NCI-H748 (cell line): ENCODE data around the gene CCNL2.
"Not testable (repeated sequence)": the region's sequence is repeated elsewhere in the genome, so short reads cannot be mapped to it uniquely, and the experiment has no call there.

Experiments
- DNase-seq: peaks from one replicate; lab custom pipeline; 2025; ENCODE audit not compliant: unreplicated experiment; lab: John Stamatoyannopoulos, UW

Gene CCNL2

DNA sequence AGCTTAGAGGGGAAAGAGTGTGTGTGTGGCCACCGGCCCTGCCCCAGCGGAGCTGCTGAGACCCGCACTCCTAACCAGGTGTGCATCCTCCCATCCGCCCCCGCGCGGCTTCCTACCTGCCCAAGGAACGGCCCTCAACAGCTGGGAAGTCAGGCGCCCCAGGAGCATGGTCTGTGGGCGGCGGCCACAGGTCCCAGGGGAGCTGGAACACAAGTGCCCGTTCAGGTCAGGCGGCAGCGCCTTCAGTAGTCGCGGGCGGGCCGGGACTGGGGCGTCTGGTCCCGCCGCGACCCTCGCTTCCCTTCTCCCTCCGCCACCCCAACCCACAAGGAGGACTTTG, 24.6 kb downstream of the CCNL2 start:
- DNase-seq = peak; percentile 13

DNA sequence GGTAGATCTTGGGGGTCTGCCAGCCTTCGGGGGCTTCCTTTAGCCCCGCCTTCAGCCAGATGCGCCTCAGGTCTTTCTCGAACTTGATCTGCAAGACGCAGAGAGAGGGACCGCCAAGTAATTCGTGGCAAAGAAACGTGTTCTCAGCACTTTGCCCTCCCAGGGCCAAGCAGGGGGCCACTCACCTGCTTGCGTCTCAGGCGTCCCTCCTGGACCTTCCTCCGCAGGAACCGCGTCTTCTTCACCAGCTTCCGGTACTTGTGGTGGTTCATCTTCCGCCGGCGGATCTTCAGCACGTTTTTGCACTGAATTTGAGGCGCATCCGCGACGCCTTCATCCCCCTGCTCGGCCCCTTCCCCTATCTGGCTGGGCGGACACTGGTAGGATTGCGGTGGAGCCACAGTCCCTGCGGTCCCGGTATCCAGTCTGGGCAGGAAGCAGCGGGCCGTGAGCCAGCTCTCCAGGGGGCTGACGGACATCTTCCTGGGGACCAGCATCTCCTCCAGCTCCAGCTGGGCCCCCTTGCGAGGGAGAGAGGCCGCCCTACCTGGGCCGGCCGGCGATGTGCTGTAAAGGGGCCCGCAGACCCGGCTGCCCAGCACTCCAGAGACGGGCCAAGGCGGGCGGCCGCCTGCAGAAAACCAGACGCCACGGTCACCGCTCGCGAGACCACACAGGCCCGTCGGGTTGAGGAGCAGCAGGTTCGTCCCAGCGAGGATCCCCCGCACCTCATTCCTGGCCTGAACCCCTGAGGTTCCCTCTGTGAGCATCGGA, 25.1 kb downstream of the CCNL2 start:
- DNase-seq = no peak

DNA sequence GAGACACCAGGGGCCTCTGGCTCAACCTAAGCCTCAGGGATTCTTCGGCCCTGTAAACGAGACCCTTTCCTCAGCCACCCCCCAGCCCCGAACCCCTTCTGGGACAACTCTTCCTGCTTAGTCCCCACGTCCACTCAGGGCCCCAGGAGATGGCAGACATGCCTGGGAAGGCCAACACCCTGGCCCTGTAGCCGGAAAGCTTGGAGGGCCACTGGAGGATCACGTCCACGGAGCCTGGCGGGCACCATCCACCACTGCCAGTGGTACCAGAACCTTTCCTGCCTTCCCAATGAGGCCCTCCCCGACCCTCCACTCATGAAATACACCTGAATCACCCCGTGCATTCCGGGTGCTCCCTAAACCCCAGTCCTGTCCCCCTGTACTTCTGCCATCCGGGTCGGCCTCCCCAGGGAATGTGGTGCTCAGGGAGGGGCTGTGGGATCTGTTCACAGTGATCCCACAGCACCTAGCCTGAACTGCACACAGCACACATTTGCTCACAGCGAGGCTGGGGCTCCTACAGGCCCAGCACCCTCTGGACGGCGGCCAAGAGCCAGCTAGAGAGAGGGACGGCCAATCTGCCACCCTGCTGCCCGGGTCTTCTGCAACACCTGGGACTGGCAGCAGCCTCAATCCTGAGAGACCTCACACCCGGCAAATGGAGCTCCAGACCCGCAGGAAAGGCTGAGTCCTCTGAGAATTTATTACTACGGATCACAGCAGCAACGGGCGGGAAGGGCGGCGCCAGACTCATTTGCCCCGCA, 25.9 kb downstream of the CCNL2 start:
- no peak for DNase-seq

GRCh38 chr1:1371746-1372711, 27.1 kb downstream of the CCNL2 start:
- DNase-seq = peak; percentile 42

DNA sequence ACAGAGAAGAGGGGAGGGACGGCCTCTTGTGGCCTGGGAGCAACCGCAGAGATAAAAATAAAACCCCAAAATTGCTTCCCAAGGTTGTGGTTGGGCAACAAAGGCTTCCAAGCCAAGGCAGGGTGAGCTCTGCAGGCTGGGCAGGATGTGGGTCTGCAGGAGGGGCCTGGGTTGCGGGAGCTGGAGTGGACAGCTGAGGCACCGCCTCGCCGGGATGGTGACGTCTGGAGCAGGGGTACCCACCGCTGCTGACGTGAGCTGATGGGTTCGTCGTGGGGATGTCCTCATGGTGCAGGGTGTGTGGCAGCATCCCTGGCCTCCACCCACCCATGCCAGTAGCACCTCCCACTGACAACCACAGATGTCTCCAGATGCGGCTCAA, 27.8 kb downstream of the CCNL2 start:
- no peak for DNase-seq

DNA sequence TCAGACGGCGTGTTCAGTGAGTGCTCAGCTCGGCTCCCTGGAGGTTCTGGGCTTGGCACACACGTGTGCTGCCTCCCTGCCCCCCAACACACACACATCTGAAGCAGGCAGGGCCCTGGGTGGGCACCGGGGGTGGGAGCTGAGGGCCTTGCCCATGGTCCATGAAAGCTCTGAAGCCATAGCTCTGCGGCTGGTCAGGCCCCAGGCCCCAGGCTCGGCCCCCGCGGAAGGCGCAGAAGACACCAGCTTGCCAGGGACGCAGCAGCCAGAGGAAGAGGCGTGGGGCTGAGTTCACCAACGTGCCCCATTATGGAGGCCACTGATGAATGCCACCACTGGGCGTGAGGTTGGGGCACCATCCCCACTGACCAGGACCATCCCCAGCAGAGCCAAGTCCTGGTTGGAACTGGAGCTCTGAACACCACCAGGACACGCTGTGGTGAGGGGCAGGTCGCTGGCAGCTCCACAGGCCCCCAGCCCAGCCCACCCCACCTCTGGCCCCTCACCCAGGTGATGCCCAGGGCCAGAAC, 28.3 kb downstream of the CCNL2 start:
- no peak for DNase-seq

- not testable (repeated sequence) for DNase-seq
Observed at GRCh38 chr1:1370094-1370493, 29.0 kb downstream of the CCNL2 start.

DNA sequence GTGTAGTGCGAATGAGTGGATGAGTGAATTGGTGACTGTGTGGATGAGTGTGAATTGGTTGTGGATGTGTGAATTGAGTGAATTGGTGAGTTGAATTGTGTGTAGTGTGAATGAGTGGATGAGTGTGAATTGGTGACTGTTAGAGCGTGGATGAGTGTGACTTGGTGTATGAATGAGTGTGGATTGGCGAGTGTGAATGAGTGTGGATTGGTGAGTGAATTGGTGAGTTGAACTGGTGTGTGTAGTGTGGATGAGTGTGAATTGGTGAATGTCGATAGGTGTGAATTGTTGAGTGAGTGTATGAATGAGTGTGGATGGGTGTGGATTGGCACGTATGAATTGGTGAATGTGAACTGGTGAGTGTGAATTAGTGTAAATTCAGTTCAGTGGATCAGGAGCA, 31.8 kb downstream of the CCNL2 start:
- no peak for DNase-seq

GRCh38 chr1:1366699-1367066, 32.5 kb downstream of the CCNL2 start:
- DNase-seq = no peak

- DNase-seq = no peak
Observed at GRCh38 chr1:1365875-1366698, 33.0 kb downstream of the CCNL2 start.

GRCh38 chr1:1364266-1364665, 34.9 kb downstream of the CCNL2 start:
- no peak for DNase-seq

- no peak for DNase-seq
Observed at GRCh38 chr1:1361982-1362423, 37.1 kb downstream of the CCNL2 start.

DNA sequence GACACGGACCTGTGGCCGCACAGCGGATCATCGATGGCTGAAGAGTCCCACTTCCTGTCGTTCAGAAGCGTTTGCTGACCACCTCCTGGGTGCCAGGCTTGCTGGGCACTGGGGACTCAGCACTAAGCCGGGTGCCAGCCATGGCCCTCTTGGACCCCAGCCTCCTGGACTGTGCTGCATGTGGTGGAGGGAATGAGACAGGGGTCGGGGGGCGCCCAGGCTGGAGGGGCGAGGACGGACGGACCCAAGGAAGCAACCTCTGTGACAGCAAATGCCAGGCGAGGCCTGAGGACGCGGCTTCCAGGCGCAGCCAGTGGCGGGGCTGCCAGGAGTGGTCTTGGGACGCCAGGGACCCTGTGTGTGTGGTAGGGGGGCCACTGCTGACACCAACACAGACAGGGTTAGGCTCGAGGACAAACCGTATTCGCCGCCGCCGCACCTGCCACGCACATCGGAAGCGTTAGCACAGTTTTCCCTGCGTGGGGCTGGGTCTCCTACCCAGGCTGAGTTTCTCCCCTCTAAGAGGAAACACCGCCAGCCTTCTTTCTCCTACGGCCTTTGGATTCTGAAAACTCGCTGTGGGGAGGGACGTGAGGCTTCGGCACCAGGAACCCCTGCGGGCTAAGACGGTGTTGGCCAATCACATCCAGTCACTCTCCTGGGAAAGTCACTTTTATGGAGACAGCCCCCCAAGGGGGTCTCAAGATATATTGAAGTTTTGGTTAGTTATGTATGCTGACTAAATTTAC, 37.7 kb downstream of the CCNL2 start:
- DNase-seq = no peak

DNA sequence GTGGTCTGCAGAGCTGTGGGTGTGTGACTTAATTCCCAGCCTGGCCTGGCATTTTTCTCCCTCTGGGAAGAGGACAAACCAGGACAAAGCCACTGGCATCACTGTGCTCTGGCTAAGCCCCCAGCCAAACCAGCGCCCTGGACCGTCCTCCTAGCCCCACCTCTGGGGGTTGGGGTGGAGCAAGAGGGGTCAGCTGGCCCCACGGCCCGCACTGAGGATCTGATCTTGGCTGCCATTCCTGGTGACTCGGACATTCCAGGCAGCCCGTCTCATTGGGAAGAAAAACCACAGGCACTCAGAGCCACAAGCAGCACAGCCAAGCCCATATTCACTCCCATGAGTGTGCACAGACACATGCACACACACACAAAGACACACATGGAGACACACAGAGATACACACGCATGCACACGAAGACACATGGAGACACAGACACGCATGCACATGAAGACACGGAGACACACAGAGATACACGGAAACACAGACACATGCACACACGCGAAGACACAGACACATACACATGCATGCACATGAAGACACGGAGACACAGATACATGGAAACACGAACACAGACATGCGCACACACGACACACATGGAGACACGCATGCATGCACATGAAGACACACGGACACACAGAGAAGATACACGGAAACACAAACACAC, 38.5 kb downstream of the CCNL2 start:
- no peak for DNase-seq

DNA sequence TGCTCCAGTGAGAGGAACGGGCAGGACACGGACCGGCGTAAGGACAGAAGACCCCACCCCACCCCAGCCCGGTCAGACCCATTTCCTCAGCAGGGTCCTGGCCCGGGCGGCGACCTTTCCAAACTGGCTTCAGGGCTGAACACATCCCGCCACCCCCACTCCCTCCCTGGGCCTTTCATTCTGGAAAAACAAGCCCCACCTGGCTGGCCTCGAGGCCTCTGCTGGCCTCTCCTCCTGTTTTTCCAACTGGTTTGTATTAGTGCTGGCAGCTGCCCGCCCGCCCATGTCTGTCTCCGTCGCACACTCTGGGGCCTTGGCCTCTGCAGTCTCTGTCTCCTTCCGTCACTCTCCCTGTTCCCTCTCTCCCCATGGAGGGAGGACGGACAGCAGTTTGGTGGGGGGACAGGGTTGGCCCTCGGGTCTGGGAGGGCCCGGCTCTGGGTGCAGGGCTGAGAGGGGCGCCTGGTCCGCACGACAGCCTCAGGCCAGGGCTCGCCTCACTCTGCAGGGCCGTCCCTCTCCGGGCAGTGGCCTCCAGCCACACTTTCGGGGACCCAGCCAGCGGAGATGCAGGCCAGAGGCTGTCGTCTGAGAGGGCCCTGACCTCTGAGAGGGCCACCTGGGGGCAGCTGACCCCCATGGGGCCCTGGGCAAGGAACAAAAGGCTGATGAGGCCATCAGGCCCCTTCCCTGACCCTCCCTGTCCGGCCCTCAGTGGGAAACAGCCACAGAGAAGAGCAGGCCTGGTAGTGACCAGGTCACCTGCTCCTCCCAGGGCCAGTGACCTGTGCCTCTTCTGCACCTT, 39.3 kb downstream of the CCNL2 start:
- no peak for DNase-seq

- no peak for DNase-seq
Observed at GRCh38 chr1:1359308-1359663, 39.8 kb downstream of the CCNL2 start.

DNA sequence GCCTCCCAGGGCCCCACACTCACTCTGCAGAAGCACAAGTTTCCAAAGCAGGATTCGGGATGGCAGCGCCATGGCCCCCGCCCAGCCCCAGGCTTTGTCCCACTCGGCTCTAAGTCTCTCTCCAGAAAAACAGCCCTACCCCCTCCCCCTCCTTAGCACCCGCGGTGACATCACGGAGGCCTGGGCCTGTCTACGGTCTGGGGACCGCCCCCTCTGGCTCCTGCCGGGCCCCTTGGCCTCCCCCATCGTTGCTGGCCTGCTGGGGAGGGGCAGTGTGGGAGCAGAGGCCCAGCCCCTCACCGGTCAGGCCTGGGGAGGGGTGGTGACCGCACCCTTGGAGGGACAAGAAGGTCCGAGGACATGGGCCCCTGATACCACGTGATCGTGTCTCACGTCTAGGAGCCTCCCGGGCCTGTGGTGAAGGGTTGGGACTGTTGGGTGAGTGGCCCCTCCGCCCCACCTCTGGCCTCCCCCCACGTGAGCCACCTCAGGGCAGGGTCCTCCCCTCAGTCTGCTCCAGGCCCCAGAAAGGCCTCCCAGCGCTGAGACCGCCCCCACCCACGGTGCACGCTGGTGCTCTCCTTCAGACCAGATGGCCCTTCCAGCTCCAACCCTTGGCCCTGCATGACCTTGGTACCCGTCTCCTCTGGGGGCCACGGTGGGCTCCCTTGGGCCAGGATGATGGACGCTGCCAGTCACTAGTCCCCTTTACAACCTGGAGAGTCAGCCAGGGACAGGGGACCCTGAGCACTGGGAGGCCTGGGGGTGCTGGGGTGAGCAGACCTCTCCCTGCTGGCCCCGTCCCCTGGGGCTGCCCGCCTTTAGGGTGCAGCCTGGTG, 40.5 kb downstream of the CCNL2 start, which contains the start of gene MXRA8:
Gene MXRA8 (minus strand): TSS at position 123 of the 839 bp plus-strand sequence. CDS start 51 bp downstream, at position 72.
- DNase-seq = no peak
